Measurements from ENCODE around the gene PTGR1.
"Not testable (repeated sequence)": the region's sequence is repeated elsewhere in the genome, so short reads cannot be mapped to it uniquely, and the experiment has no call there.

PTGR1 gene

DNA sequence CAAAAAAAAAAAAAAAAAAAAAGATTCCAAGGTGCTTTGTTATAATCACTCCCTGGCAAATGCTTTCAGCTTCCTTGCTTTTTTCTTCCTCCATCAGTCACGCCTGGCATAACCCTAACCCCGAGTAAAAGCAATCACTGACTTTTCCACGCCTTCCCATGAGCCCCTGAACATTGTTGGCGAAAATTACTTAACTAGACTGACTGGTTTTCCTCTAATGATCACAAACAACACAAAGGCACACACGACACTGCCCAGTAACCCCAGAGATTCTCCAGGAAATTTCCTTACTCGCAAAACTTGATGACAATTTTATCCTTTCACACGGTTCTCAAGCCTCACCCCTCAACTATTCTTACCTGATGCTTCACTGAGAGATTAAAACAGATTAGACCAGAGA lies 11.4 kb upstream of the PTGR1 start:
- DNase-seq = no peak

DNA sequence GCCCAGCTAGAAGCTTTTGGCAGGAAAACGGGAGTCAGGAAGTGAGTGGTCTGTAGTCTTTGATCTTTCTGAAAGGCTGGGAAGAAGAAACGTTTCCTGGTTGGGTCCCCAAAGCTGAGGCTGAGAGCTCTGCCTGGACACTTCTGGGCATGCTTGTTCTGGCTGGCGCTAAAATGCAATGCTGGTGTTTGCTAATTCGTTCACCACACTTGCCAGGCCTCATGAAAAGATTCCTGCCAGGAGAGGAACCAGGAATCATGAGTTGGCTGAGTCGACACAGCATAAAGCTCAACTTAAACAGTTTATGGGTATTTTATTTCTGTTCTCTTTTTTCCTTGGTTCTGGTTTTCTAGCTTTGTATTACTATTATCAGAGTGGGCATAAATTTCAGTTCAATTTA lies 10.7 kb upstream of the PTGR1 start:
- no peak for DNase-seq

DNA sequence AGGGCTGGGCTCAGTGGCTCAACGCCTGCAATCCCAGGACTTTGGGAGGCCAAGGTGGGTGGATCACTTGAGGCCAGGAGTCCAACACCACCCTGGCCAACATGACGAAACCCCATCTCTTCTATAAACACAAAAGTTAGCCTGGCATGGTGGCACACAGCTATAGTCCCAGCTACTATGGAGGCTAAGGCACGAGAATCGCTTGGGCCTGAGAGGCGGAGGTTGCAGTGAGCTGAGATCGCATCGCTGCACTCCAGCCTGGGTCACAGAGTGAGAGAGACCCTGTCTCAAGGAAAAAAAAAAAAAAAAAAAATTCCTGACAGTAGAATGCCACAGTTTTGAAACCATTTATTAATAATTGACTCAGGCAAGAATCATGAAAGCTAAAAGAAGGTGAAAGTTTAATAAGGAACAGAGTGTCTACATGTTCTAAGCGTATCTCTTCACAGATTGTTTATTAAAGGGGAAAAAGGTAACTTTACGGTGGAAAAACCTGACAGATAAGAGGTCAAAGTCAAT lies 5.7 kb upstream of the PTGR1 start:
- DNase-seq = no peak

DNA sequence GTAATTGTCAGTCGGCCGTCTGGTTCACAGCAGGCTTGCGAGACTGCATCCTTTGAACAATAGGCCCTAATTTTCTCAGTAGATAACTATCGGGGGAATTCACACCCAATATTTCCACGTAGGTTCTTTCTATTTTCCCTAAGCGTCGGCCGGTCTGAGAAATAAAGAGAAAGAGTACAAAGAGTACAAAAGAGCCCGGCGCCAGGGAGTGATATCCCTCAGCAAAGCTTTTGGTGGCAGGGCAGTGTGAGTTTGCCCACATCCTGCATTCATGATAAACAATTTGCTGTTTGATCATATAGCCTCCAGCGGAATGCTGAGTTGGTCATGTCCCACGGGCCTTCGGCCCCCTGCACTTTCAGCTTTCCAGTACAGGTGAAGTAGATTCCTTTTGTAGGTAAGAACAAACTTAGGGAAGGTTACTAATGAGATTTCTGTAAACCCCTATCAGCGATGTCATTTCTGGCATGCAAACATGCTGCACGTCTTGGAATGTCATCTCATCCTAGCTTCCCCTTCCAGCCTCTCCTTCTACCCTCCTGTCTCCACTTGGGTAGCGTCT lies 4.7 kb upstream of the PTGR1 start:
- DNase-seq = no peak

- DNase-seq = no peak
These were observed 3.6 kb upstream of the PTGR1 start for GRCh38 chr9:111603041-111603440.

DNA sequence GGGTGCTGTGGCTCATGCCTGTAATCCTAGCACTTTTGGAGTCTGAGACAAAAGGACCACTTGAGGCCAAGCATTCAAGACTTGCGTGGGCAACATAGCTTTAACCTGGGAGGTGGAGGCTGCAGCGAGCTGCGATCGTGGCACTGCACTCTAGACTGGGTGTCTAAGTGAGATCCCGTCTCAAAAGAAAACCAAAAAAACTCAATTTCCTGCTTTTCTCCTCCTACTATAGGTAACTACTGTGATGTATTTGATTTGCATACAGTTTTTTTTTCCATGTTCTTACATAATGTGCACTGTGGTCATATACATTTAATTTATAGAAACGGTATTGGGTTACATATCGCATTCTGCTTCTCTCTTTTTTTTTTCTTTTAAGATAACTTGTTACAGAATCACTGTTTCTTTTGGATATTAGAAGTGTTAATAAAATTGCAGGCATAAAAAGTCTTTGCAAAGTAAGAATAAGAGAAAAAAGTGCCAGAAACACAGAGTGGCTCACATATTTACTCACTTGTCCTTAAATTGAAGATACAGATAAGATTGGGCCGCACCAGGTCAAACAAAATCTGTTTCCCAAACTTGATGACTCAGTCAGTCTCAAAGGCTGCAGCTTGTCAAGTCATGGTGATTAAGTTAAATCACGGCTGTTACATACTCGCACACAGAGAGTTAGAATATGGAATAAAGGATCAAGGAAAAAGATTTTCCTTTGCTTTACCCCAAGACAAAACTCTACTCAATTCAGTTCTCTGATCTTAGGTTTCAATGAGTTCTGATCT lies 2.0 kb upstream of the PTGR1 start:
- DNase-seq = no peak

DNA sequence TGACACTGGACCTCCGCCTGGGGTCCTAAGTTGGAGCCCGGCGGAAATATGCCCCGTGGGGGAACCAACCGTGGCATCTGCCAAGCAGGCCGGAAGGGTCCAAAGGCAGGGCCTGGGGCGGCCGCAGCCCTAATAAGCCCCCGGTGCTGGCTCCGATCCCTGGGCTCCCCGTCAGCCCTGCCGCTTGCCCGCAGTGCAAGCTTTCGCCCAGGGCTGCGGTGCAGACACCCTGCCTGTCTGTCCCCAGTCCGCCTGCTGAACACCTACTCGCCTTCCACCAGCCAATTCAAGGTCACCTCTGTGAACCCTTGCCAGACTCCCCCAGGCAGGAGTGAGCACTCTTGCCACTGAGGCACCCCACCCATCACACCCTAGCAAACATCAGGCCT lies 502 bp upstream of the PTGR1 start:
- no peak for DNase-seq

GRCh38 chr9:111598733-111599091 lies 735 bp downstream of the PTGR1 start:
- peak; percentile 36 for DNase-seq

DNA sequence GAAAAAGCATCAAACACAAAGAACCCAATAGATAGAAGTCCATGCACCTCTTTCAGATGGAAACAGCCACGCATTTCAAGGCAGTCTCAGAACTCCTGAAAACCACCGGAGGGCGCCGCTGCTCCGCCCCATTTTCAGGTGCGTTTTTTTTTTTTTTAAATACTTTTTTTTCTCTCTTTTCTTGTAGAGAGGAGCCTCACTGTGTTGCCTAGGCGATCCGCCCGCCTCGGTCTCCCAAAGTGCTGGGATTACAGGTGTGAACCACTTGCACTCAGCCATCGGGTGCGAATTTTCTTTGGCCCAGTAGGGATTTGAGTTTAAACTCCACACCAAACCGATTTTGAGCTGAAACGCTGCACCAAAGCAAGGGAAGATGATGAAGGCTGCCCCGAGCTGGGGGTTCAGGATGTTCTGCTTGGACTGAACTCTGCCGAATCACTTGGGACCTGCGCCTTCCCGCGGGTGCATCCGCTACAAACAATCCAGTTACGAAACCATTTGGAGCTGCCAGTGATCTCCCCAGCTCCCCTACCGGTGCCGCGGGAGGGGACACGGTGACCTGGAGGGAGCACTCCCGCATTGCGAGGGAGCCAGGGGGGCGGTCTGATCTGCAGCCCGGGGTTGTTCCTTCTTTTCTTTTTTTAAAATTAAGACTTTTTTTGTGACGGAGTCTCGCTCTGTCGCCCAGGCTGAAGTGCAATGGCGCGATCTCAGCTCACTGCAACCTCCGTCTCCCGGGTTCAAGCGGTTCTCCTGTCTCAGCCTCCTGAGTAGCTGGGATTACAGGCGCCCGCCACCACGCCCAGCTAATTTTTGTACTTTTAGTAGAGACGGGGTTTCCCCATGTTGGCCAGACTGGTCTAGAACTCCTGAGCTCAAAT lies 1.4 kb downstream of the PTGR1 start:
- peak; percentile 63 for DNase-seq

- no peak for DNase-seq
These were observed 10.6 kb downstream of the PTGR1 start for GRCh38 chr9:111588846-111589245.

DNA sequence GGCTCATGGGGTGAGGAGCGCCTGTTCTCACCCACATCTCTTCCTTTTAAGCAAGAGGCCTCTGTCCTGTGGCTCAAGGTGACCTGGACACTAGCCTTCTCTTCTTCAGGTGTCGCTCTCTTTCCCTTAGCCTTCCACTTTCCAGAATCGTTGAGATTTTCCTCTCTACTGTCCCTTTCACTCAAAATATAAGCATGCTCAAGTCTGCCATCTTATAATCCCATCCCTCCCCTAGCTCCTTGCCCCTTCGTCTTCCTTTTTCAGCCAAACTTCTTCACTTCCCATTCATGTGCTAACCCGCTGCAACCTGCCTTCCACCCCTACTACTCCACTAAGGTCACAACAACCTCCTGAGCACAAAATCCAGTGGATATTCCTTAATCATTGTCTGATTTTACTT lies 13.1 kb downstream of the PTGR1 start:
- no peak for DNase-seq

- no peak for DNase-seq
These were observed 16.6 kb downstream of the PTGR1 start for GRCh38 chr9:111582888-111583287.

DNA sequence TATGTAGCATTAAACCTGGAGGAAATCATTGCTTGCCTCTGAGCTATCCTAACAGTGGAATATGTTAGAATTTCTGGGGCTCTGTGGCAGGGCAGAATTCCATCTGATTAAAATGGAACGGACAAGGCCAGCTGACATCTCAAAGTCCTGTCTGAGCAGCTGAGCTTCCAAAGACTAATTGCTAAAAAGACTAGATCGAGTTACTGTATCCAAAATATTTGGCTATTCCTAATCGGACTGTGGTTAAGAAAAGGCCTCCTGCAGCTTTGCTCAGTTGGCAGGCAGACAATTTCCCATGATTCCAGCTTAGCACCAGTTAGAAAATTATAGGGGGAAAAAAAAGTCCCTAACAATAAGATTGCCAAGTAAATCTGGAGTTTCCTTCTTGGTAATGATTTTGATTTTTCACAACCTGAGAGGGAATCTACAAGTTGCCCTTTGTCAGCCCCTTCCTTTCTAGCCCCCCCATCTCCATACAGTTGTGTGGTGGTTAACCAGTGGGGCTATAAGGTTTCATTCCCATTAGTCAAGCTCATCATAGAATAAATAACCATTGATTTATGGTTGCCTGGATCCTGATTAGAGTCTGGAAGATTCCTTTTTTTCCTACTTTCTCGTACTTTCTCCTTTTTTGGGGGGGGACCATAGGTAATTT lies 26.4 kb downstream of the PTGR1 start:
- no peak for DNase-seq

GRCh38 chr9:111568127-111568526 lies 31.3 kb downstream of the PTGR1 start:
- not testable (repeated sequence) for DNase-seq

DNA sequence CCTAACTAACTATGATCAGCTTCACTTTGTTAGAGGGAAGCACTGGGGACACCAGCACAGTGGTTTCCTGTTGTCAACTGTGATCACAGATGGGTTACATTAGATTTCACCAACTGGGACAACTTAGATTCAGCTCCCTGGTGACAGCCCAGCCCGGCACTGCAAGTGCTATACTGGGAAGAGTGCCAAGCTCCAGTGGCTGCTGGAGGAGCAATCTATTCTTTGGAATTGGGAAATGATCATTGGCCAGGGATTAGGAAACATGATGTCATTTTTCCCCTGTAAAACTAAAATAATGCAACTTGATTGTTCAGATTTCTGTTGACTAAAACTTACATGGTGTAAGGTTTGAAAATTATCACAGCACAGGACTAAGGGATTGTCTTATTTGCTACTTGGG lies 33.2 kb downstream of the PTGR1 start:
- no peak for DNase-seq

DNA sequence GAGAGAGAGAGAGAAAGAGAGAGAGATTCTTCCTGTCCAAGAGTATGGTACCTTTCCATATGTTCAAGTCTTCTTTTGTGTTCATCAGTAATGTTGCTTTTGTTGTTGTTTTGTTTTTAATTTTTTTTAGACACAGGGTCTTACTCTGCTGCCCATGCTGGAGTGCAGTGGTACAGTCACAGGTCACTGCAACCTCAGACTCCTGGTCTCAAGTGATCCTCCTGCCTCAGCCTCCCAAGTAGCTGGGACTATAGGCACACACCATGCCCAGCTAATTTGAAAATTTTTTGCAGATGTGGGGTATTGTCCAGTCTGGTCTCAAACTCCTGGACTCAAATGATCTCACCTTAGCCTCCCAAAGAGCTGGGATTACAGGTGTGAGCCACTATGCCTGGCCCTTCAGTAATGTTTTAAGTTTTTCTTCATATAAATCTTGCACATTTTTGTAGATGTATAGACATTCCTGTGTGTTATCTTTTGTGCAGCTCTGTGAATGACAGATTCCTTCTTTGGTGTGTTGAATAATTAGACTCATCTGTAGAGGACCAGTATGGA lies 38.2 kb downstream of the PTGR1 start:
- DNase-seq = no peak

GRCh38 chr9:111559000-111559610 lies 40.3 kb downstream of the PTGR1 start:
- DNase-seq = no peak

DNA sequence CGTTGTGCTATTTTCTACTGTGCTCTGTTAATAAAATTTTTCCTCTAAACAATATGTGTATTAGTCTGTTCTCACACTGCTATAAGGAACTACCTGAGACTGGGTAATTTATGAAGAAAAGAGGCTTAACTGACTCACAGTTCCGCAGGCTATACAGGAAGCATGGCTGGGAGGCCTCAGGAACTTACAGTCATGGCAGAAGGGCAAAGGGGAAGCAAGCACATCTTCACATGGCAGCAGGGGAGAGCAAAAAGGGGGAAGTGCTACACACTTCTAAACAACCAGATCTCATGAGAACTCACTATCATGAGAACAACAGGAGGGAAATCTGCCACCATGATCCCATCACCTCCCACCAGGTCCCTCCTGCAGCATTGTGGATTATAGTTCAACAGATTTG lies 44.0 kb downstream of the PTGR1 start:
- DNase-seq = not testable (repeated sequence)

GRCh38 chr9:111548623-111549022 lies 50.8 kb downstream of the PTGR1 start:
- no peak for DNase-seq

DNA sequence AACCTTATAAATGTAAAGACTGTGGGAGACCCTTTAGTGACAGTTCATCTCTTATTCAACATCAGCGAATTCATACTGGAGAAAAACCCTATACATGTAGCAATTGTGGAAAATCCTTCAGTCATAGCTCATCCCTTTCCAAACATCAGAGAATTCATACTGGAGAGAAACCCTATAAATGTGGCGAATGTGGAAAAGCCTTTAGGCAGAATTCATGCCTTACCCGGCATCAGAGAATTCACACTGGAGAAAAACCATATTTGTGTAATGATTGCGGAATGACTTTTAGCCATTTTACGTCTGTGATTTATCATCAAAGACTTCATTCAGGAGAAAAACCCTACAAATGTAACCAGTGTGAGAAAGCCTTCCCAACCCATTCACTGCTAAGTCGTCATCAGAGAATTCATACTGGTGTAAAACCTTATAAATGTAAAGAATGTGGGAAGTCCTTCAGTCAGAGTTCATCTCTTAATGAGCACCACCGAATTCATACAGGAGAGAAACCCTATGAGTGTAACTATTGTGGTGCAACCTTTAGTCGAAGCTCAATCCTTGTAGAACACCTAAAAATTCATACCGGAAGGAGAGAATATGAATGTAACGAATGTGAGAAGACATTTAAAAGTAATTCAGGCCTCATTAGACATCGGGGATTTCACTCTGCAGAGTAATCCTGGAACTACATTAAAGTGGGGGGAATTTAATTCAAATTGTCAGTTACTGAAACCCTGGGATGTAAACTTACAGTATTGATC lies 56.8 kb downstream of the PTGR1 start:
- no peak for DNase-seq

- no peak for DNase-seq
These were observed 66.2 kb downstream of the PTGR1 start for GRCh38 chr9:111533099-111533790.

All from stimulated activated CD4-positive, alpha-beta T cell treated with anti-CD3 and anti-CD28 coated beads, Interleukin-15, amount 100 ng/mL, for 24 hours (primary cell).